Thoracic aorta (tissue), 2 donors: ENCODE measurements around the gene SGMS1. TPM values are rescaled to one million over a fixed set of nuclear protein-coding genes. Genes with fewer than 3 reads are reported as not detected.
A peak's percentile ranks its signal among the peaks of the same experiment; 100 is the strongest.

Experiments used
- ATAC-seq: fragments of 150-250 bp; one replicate; pipeline ENCODE4 v1.8.0; 2017; ENCODE audit warnings: low read depth; ENCODE audit not compliant: insufficient number of reproducible peaks, low FRiP score
- DNase-seq: peaks from one replicate; pipeline ENCODE4 v3.0.0-alpha.2; 2020; ENCODE audit warnings: low spot score
- H3K27ac ChIP-seq, 2 donors: fragments of 200-600 bp; sonication (generic); 1 replicate in 1 of 2; 2 replicates in 1 of 2; pipeline ENCODE4 v1.5.1; 2016; ENCODE audit warnings: mild to moderate bottlenecking in 2 of 2, moderate library complexity in 2 of 2
- H3K27me3 ChIP-seq: fragments of 200-600 bp; sonication (generic); replicated peaks from 2 replicates; pipeline ENCODE4 v1.6.0; 2016; ENCODE audit warnings: mild to moderate bottlenecking; ENCODE audit not compliant: insufficient read depth
- H3K36me3 ChIP-seq: fragments of 200-600 bp; sonication (generic); one replicate; pipeline ENCODE4 v1.5.1; 2016
- H3K4me1 ChIP-seq, 2 donors: fragments of 200-600 bp; sonication (generic); 1 replicate in 1 of 2; 2 replicates in 1 of 2; pipeline versions ENCODE4 v1.5.1 to v1.6.0; 2016; ENCODE audit warnings: low read depth in 2 of 2, mild to moderate bottlenecking in 1 of 2; ENCODE audit not compliant: control insufficient read depth in 1 of 2
- H3K4me3 ChIP-seq: fragments of 200-600 bp; sonication (generic); 2 replicates; pipeline ENCODE4 v1.5.1; 2016; ENCODE audit warnings: mild to moderate bottlenecking
- H3K9me3 ChIP-seq: fragments of 200-600 bp; sonication (generic); 2 replicates; pipeline ENCODE4 v1.5.1; 2016
- CTCF ChIP-seq: fragments of 200-600 bp; sonication (generic); IDR thresholded peaks from one replicate; pipeline ENCODE4 v1.5.1; 2019; ENCODE audit warnings: antibody characterized with exemption
- total RNA-seq, 2 donors: library from RNA; depleted of rRNA; stranded (reverse); fragments of >200 nt; gene quantifications; one replicate each; pipeline versions ENCODE4 v1.1.0 to v1.2.3, GENCODE V29; 2016

The SGMS1 gene
- total RNA-seq, 2 donors from 2014 or later, result 60.5 to 92.3 TPM

DNA sequence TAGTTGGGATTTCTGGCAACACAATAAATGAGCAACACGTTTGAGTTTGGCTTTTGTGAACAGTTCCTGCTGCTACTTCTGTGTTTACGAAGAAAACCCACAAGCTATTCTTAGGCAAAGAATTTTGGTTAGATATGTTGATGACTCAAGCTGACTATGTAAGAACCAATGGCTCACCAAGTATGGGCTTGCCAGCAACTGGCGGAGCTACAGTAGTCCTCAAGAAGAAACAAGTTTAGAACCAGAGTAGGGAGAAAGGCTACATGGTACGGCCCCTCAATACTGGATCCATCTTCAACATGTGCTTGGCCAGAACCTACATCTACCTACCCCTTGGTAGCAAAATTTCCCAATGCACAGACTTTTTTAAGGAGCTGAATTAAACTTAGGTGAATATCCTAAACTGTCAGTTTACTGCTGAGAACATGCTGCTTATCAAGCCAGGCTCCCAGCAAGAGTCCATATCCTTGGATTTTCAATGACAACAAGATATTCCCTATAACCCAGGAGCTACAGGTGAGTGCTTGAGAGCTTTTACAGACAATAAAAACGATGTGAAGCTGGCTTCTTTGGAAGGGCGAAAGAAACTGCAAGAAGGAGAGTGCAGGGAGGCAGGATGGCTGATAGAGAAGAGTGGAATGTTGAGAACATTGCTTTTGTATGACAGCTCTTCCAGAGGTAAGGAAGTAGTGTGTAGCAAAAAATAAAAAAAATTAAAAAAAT is 298.1 kb downstream of the SGMS1 start:
- Histone ChIP-seq H3K27me3 (no peaks in the 10 kb centered on the region), H3K27ac (peak overlapping the region; percentile 66 to 71), H3K36me3 (no peaks in the 10 kb centered on the region), H3K4me1 (peaks cover 22 to 40% of the 10 kb centered on the region in 2 donors), H3K9me3 (no peaks in the 10 kb centered on the region), H3K4me3 (peak overlapping the region; percentile 6)
- peak; percentile 38 for DNase-seq
- TF ChIP-seq CTCF, result no peak
- peak; percentile 95 for ATAC-seq

DNA sequence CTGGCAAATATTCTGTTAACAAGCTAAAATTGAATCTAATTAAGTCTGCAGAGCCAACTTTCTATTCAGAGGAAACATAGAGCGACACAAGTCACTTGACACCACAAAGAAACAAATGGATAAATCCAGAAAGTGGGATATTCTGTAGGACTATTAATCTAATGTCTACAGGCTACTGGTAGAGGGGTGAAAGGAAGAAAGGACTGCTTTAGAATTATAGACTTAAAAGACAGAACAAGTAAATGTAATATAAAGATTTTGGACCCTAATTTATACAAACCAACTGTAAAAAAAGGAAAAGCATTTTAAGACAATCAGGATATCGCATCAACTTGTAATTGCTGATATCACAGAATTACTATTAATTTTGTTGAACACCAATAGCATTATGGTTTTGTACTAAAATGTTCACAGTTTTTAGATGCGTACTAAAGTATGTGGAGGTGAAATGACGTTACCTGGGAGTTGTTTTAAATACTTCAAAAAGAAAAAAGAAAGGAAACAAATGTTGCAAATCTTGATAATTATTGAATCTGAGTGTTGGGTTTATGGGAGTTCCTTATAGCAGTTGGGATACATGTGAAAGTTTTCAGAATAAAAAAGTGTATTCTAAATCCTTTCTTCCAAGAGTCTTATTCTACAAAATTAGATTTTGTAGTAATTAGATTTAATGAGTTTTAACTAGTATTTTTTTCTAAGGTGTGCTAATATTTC is 298.9 kb downstream of the SGMS1 start:
- Histone ChIP-seq H3K36me3 (no peaks in the 10 kb centered on the region), H3K27ac (peak overlapping the region; percentile 38 to 71), H3K27me3 (no peaks in the 10 kb centered on the region), H3K4me1 (peaks cover 22 to 40% of the 10 kb centered on the region in 2 donors), H3K9me3 (no peaks in the 10 kb centered on the region), H3K4me3 (no peak overlapping the region)
- ATAC-seq, result no peak
- no peak for TF ChIP-seq CTCF
- no peak for DNase-seq

GRCh38 chr10:50324046-50324445 is 299.7 kb downstream of the SGMS1 start:
- Histone ChIP-seq H3K4me3 (no peak overlapping the region), H3K27ac (peak overlapping the region in 1 of 2 donors; percentile 71), H3K4me1 (peaks cover 22 to 40% of the 10 kb centered on the region in 2 donors), H3K27me3 (no peaks in the 10 kb centered on the region), H3K36me3 (no peaks in the 10 kb centered on the region), H3K9me3 (no peaks in the 10 kb centered on the region)
- ATAC-seq, result no peak
- TF ChIP-seq CTCF, result no peak
- no peak for DNase-seq

DNA sequence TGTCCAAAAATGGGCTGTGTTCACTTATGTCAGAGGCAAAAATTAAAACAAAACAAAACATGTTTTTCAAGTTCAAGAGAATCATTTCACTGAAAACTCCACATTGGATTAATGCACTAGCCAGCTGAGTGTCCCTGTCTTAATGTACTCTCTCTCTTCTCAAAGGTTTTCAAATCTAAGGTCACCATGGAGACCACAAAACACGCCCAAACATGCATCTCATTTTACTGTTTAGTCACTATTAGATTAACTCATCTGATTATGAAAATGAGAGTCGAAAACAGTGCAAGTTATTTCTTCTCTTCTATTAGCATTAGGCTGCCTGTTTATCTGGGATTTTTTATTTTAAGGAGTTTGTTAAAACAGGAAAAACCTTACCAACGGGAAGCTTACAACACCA is 301.7 kb downstream of the SGMS1 start:
- Histone ChIP-seq H3K36me3 (no peaks in the 10 kb centered on the region), H3K9me3 (no peaks in the 10 kb centered on the region), H3K4me3 (no peak overlapping the region), H3K27ac (no peak overlapping the region), H3K4me1 (peaks cover 21 to 36% of the 10 kb centered on the region in 2 donors), H3K27me3 (no peaks in the 10 kb centered on the region)
- ATAC-seq (no peak), DNase-seq (no peak)
- TF ChIP-seq CTCF, result no peak

- DNase-seq (no peak), ATAC-seq (no peak)
- Histone ChIP-seq H3K4me3 (no peak overlapping the region), H3K27me3 (no peaks in the 10 kb centered on the region), H3K9me3 (no peaks in the 10 kb centered on the region), H3K4me1 (peaks cover 5 to 23% of the 10 kb centered on the region in 2 donors), H3K27ac (no peak overlapping the region), H3K36me3 (no peaks in the 10 kb centered on the region)
- TF ChIP-seq CTCF, result no peak
Observed at GRCh38 chr10:50318129-50318528, 305.6 kb downstream of the SGMS1 start.
